PC-3 (cell line): Measurements from ENCODE around the gene CIAPIN1.

ENCODE experiments used
- CTCF ChIP-seq: fragments of 300-600 bp; sonication (generic); conservative IDR thresholded peaks from 2 replicates; pipeline ENCODE4 v1.5.1; 2017; ENCODE audit warnings: antibody characterized with exemption, low read depth, mild to moderate bottlenecking, low read length
- EZH2 ChIP-seq: fragments of 300-600 bp; sonication (generic); IDR thresholded peaks from one replicate; pipeline ENCODE4 v1.6.1; 2017; ENCODE audit warnings: antibody characterized with exemption, mild to moderate bottlenecking, low read length; ENCODE audit not compliant: unreplicated experiment
- EZH2phosphoT487 ChIP-seq: fragments of 300-600 bp; sonication (generic); IDR thresholded peaks from 2 replicates; pipeline ENCODE4 v1.6.1; 2018; ENCODE audit warnings: mild to moderate bottlenecking, antibody characterized with exemption, low read length, borderline replicate concordance

GRCh38 chr16:57475711-57476339, 28.6 kb upstream of the CIAPIN1 start:
- peak; percentile 49 for TF ChIP-seq CTCF
- no peak for TF ChIP-seq EZH2
- no peak for TF ChIP-seq EZH2phosphoT487
